ENCODE results near the gene TEX2. TPM values are rescaled to one million over a fixed set of nuclear protein-coding genes. Genes with fewer than 3 reads are reported as not detected.

TEX2 gene
- total and polyA plus RNA-seq, 2 donors from 2014 or later = 14.0 to 39.1 TPM

DNA sequence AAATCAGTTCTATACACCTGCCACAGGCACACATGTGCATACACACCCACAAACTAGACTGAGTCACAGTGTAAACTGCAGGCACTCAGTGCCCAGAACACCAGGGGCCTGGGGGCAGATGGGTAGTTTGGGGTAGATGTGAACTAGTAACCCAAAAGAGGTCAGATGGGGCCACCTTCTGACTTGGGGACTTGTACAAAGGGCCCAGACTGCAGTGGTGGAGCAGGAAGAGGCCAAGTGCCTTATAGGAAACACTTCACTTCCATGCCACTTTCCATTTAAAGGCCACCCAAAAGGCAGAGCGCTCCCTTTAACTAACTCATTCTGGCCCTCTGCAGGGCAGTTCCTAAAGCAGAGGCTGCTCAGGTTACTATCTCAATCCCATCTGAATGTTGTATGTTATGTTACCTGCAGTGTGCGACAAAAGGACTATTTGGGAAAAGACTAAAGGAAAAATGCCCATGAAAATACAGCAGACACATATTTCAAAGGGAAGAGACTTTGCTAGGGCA, 105.3 kb downstream of the TEX2 start:
- DNase-seq = peak in 1 of 5 donors; percentile 20
- intact Hi-C loops (cut with DNase I) = loop anchor here (10.0 kb wide), 1 partner anchor 117 kb away; no protein-coding TSS in a partner anchor
- peaks cover 3 to 37% (median 27%) of the 10 kb centered on the region in 3 donors for H3K4me1 ChIP-seq (ENCODE audit: control insufficient read depth in 2 of 3, insufficient read depth in 2 of 3, low read depth in 1 of 3, low read length in 3 of 3)
- peak overlapping the region in 1 of 2 donors; percentile 81 for H3K27ac ChIP-seq (ENCODE audit: low read depth in 2 of 2, low read length in 2 of 2)
- peak overlapping the region in 1 of 3 donors; percentile 20 for H3K9ac ChIP-seq (ENCODE audit: low read length in 3 of 3)
- TF ChIP-seq, protein P1, sequence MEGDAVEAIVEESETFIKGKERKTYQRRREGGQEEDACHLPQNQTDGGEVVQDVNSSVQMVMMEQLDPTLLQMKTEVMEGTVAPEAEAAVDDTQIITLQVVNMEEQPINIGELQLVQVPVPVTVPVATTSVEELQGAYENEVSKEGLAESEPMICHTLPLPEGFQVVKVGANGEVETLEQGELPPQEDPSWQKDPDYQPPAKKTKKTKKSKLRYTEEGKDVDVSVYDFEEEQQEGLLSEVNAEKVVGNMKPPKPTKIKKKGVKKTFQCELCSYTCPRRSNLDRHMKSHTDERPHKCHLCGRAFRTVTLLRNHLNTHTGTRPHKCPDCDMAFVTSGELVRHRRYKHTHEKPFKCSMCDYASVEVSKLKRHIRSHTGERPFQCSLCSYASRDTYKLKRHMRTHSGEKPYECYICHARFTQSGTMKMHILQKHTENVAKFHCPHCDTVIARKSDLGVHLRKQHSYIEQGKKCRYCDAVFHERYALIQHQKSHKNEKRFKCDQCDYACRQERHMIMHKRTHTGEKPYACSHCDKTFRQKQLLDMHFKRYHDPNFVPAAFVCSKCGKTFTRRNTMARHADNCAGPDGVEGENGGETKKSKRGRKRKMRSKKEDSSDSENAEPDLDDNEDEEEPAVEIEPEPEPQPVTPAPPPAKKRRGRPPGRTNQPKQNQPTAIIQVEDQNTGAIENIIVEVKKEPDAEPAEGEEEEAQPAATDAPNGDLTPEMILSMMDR (IDR thresholded peaks at IDR 0.05; ENCODE audit: borderline replicate concordance, extremely low read depth, insufficient read depth) = no peak
- FAIRE-seq = no peak
- H3K27me3 ChIP-seq (ENCODE audit: control insufficient read depth, insufficient read depth, low read length) = no peaks in the 10 kb centered on the region
- no peaks in the 10 kb centered on the region for H3K9me3 ChIP-seq (ENCODE audit: control insufficient read depth in 2 of 3, insufficient read depth in 1 of 3, low read length in 3 of 3)
- peak overlapping the region in 1 of 3 donors; percentile 28 for H3K4me3 ChIP-seq (ENCODE audit: low read length in 3 of 3)
- peaks cover 0 to 3% (median 2%) of the 10 kb centered on the region in 3 donors for H3K36me3 ChIP-seq (ENCODE audit: control insufficient read depth in 2 of 3, insufficient read depth in 3 of 3, low read length in 3 of 3)

DNA sequence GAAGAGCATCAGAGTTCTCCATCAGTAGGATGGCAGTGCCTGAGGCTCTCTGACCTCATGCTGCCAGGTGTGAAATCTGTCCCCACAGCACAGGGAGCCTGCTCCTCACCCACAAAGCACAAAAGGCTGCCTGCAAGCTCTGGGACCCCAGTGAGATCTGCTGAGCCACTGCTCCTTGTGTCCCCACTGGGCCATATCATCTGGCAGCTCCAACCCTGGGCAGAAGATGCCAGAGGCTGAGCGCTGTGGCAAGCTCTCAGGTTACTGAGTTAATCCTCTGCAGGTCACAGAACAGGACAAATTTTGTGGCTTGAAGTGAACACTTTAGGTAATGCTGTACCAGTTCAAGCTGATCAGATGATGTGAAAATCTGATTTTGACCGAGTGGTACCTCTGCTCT, 106.4 kb downstream of the TEX2 start:
- peaks cover 3 to 37% (median 27%) of the 10 kb centered on the region in 3 donors for H3K4me1 ChIP-seq (ENCODE audit: control insufficient read depth in 2 of 3, insufficient read depth in 2 of 3, low read depth in 1 of 3, low read length in 3 of 3)
- H3K36me3 ChIP-seq (ENCODE audit: control insufficient read depth in 2 of 3, insufficient read depth in 3 of 3, low read length in 3 of 3) = peaks cover 2 to 12% (median 5%) of the 10 kb centered on the region in 3 donors
- intact Hi-C loops (cut with DNase I) = loop anchor here (10.0 kb wide), 1 partner anchor 118 kb away; no protein-coding TSS in a partner anchor
- H3K27me3 ChIP-seq (ENCODE audit: control insufficient read depth, insufficient read depth, low read length) = no peaks in the 10 kb centered on the region
- FAIRE-seq = no peak
- H3K4me3 ChIP-seq (ENCODE audit: low read length in 3 of 3) = no peak overlapping the region
- no peak overlapping the region for H3K9ac ChIP-seq (ENCODE audit: low read length in 3 of 3)
- peak in 4 of 5 donors; percentile 56 to 64 (median 58) for DNase-seq
- H3K9me3 ChIP-seq (ENCODE audit: control insufficient read depth in 2 of 3, insufficient read depth in 1 of 3, low read length in 3 of 3) = no peaks in the 10 kb centered on the region
- H3K27ac ChIP-seq (ENCODE audit: low read depth in 2 of 2, low read length in 2 of 2) = peak overlapping the region; percentile 47 to 71
- TF ChIP-seq, protein P1 (IDR thresholded peaks at IDR 0.05; ENCODE audit: borderline replicate concordance, extremely low read depth, insufficient read depth) = no peak

DNA sequence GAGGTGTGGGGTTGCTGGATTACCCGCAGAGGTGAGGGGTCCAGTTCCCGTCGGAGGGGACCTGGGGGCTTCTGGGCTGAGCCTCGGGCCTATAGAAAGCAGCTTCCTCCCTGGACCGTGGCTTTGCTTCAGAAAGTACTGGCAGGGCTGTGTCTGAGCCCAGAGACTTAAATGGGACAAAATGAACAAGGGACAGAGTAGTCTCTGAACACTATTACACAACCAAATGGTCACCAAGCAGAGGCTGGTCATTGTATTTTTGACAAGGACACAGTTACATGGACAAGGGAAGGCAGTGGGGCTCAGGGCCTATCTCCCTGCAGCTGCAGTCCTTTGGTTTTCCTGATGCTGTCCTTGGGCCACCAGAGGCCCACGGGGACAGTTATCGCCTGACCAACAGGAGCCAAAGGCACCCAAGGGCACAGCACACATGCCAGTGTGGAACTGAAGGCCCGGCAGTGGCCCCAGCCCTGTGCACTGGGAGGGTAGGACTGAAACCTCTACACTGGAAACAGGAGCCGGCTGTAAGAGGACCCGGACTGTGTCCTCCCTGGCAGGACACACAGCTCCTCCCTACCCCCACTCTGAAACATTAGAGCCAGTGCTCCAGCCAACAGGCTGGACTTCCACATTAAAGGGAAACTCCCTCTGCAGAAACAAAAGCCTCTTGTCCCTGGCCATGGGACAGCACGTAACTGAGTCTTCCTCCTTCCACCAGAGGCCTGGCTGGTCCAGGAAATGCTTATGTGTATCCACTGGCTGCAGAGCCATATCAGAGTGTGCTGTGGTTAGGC, 107.1 kb downstream of the TEX2 start:
- H3K36me3 ChIP-seq (ENCODE audit: control insufficient read depth in 2 of 3, insufficient read depth in 3 of 3, low read length in 3 of 3) = peaks cover 2 to 12% (median 5%) of the 10 kb centered on the region in 3 donors
- H3K27ac ChIP-seq (ENCODE audit: low read depth in 2 of 2, low read length in 2 of 2) = peak overlapping the region; percentile 71 to 73
- intact Hi-C loops (cut with DNase I) = loop anchor here (10.0 kb wide), 1 partner anchor 119 kb away; no protein-coding TSS in a partner anchor
- no peaks in the 10 kb centered on the region for H3K27me3 ChIP-seq (ENCODE audit: control insufficient read depth, insufficient read depth, low read length)
- H3K4me3 ChIP-seq (ENCODE audit: low read length in 3 of 3) = no peak overlapping the region
- peak; percentile 77 to 91 (median 81) for DNase-seq
- peaks cover 3 to 37% (median 27%) of the 10 kb centered on the region in 3 donors for H3K4me1 ChIP-seq (ENCODE audit: control insufficient read depth in 2 of 3, insufficient read depth in 2 of 3, low read depth in 1 of 3, low read length in 3 of 3)
- TF ChIP-seq, protein P1 (IDR thresholded peaks at IDR 0.05; ENCODE audit: borderline replicate concordance, extremely low read depth, insufficient read depth) = no peak
- no peaks in the 10 kb centered on the region for H3K9me3 ChIP-seq (ENCODE audit: control insufficient read depth in 2 of 3, insufficient read depth in 1 of 3, low read length in 3 of 3)
- FAIRE-seq = no peak
- peak overlapping the region in 1 of 3 donors; percentile 35 for H3K9ac ChIP-seq (ENCODE audit: low read length in 3 of 3)
